DND-41 (cell line): ENCODE measurements around the gene PPP6C.
"Not testable (repeated sequence)": the region's sequence is repeated elsewhere in the genome, so short reads cannot be mapped to it uniquely, and the experiment has no call there.

ENCODE experiments used
- CTCF ChIP-seq: IDR thresholded peaks from 2 replicates; pipeline ENCODE4 v1.5.1; 2012; ENCODE audit warnings: borderline replicate concordance, low read length, moderate library complexity, mild to moderate bottlenecking; ENCODE audit not compliant: poor library complexity, severe bottlenecking; ENCODE audit errors: extremely low read depth
- EZH2 ChIP-seq: IDR thresholded peaks from 3 replicates; pipeline ENCODE4 v1.6.1; 2012; ENCODE audit warnings: borderline replicate concordance, low read depth, mild to moderate bottlenecking, moderate library complexity, low read length, inconsistent platforms; ENCODE audit not compliant: severe bottlenecking

GRCh38 chr9:125195591-125195990 is 6.0 kb upstream of the PPP6C start:
- not testable (repeated sequence) for TF ChIP-seq CTCF, EZH2
